ENCODE results near the gene TAF1C. TPM values are rescaled to one million over a fixed set of nuclear protein-coding genes. Genes with fewer than 3 reads are reported as not detected.

TAF1C gene
- total and polyA plus RNA-seq, 2 of the 8 experiments (the other 6 are each of a cell fraction or from before 2014, with no cell fraction given), result 44.6 to 63.8 TPM

DNA sequence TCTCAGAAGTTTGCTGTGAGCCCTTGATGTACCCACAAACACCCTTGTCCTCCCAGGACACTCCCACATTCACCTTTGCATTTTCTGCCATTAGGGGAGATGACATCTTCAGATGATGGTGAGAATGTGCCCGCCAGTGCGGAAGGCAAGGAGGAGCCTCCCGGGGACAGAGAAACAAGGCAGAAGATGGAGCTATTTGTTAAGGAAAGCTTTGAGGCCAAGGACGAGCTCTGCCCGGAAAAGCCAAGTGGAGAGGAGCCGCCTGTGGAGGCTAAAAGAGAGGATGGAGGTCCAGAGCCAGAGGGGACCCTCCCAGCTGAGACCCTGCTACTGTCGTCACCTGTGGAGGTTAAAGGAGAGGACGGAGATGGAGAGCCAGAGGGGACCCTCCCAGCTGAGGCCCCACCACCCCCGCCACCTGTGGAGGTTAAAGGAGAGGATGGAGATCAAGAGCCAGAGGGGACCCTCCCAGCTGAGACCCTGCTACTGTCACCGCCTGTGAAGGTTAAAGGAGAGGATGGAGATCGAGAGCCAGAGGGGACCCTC is 17.0 kb downstream of the TAF1C start:
- H4K20me1 ChIP-seq (replicated peaks in 1 of 2; ENCODE audit: control insufficient read depth in 1 of 2, insufficient read depth in 2 of 2, low read length in 2 of 2), result no peaks in the 10 kb centered on the region
- no peak overlapping the region for H2AK5ac ChIP-seq (ENCODE audit: low read depth, low read length)
- no peak overlapping the region for H3K56ac ChIP-seq (replicated peaks; ENCODE audit: insufficient read length, low read depth, low read length)
- H2BK20ac ChIP-seq (ENCODE audit: low read length), result no peak overlapping the region
- no peaks in the 10 kb centered on the region for H3K9me3 ChIP-seq (ENCODE audit: insufficient read depth in 2 of 2, low read depth in 1 of 2, low read length in 1 of 2)
- no peaks in the 10 kb centered on the region for H3K36me3 ChIP-seq (ENCODE audit: control insufficient read depth in 2 of 4, insufficient read depth in 4 of 4, low read length in 3 of 4)
- no peaks in the 10 kb centered on the region; a peak in 1 of 7 replicates for H3K27me3 ChIP-seq (replicated peaks in 1 of 4; ENCODE audit: control insufficient read depth in 3 of 4, extremely low read depth in 1 of 4, insufficient read depth in 3 of 4, low read length in 3 of 4)
- H3K79me1 ChIP-seq (ENCODE audit: low read depth, low read length), result no peaks in the 10 kb centered on the region
- no peaks in the 10 kb centered on the region for H3K4me1 ChIP-seq (replicated peaks in 1 of 4; ENCODE audit: control insufficient read depth in 3 of 4, insufficient read depth in 4 of 4, low read length in 3 of 4)
- DNase-seq (ENCODE audit: low read depth in 1 of 2, low spot score in 2 of 2) (no peak), FAIRE-seq (no peak)
- H3K4me3 ChIP-seq (ENCODE audit: extremely low read depth in 1 of 4, insufficient read depth in 2 of 4, low read depth in 3 of 4, low read length in 4 of 4), result no peak overlapping the region
- 91% methylated on average over 9 of the region's 11 CpGs; no CpG with 5 or more reads in 1 of the 2 experiments for WGBS, 2 experiments (ENCODE audit: extremely low coverage in 1 of 2, insufficient coverage in 1 of 2, insufficient read length in 1 of 2, insufficient replicate concordance in 2 of 2, low coverage in 1 of 2, low lambda C conversion rate in 2 of 2, missing lambda C conversion rate in 1 of 2)
- no peak overlapping the region for H3K23ac ChIP-seq (ENCODE audit: insufficient read length)
- H4K8ac ChIP-seq (ENCODE audit: extremely low read depth, insufficient read depth, low read length), result no peak overlapping the region
- H3K9ac ChIP-seq (replicated peaks in 1 of 4; ENCODE audit: extremely low read depth in 1 of 4, low read depth in 3 of 4, low read length in 3 of 4), result no peak overlapping the region
- POLR2A ChIA-PET (ENCODE audit: partially characterized antibody), result interaction anchor here (5.4 kb wide), 1 partner anchor 8 kb away, joined by 35 read pairs; no protein-coding TSS in a partner anchor
- CTCF ChIA-PET (ENCODE audit: partially characterized antibody), result interaction anchor here (0.5 to 2.5 kb wide), 15 partner anchors 9 to 314 kb away, joined by 3 to 11 read pairs (median 4); no protein-coding TSS in a partner anchor
- H3K23me2 ChIP-seq (ENCODE audit: low read depth, low read length), result peaks cover 2% of the 10 kb centered on the region; the same call in 1 of the 2 replicates
- no peak overlapping the region for H3K27ac ChIP-seq (ENCODE audit: low read depth, low read length)
- no peak overlapping the region for H4K5ac ChIP-seq (ENCODE audit: insufficient read length, low read depth, low read length)
- H3K4ac ChIP-seq (replicated peaks; ENCODE audit: insufficient read length, low read depth, low read length), result no peak overlapping the region
- no peak overlapping the region for H2BK120ac ChIP-seq (replicated peaks; ENCODE audit: low read depth, low read length)
- no peak overlapping the region for H2BK5ac ChIP-seq (ENCODE audit: low read depth, low read length)
- no peak overlapping the region for H2BK12ac ChIP-seq (ENCODE audit: low read depth, low read length)
- H3K18ac ChIP-seq (ENCODE audit: extremely low read depth, low read length), result no peak overlapping the region
- H3K14ac ChIP-seq (ENCODE audit: insufficient read length), result no peak overlapping the region
- H4K91ac ChIP-seq (replicated peaks; ENCODE audit: insufficient read length, low read length), result no peak overlapping the region
- peak overlapping the region; percentile 52; the same call in 1 of the 2 replicates for H2AFZ ChIP-seq (ENCODE audit: low read length)
- no peaks in the 10 kb centered on the region for H3K79me2 ChIP-seq (ENCODE audit: control insufficient read depth in 1 of 2, insufficient read depth in 2 of 2, low read length in 2 of 2)
- H2BK15ac ChIP-seq (ENCODE audit: low read length), result no peak overlapping the region
- H3K4me2 ChIP-seq (ENCODE audit: insufficient read depth in 1 of 2, low read depth in 2 of 2, low read length in 2 of 2), result no peak overlapping the region
- no peak for TF ChIP-seq RNF2 (IDR thresholded peaks at IDR 0.05; ENCODE audit: borderline replicate concordance, low read depth, low read length, missing control alignments, poor library complexity, severe bottlenecking)
- TF ChIP-seq, protein P1, sequence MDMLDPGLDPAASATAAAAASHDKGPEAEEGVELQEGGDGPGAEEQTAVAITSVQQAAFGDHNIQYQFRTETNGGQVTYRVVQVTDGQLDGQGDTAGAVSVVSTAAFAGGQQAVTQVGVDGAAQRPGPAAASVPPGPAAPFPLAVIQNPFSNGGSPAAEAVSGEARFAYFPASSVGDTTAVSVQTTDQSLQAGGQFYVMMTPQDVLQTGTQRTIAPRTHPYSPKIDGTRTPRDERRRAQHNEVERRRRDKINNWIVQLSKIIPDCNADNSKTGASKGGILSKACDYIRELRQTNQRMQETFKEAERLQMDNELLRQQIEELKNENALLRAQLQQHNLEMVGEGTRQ (IDR thresholded peaks at IDR 0.05; ENCODE audit: low read length), result no peak
- no peak for TF ChIP-seq EP300 (IDR thresholded peaks at IDR 0.05; ENCODE audit: borderline replicate concordance in 1 of 2, low read depth in 2 of 2, low read length in 2 of 2)
- TF ChIP-seq POU5F1 (IDR thresholded peaks at IDR 0.05; ENCODE audit: low read depth, low read length), result no peak
- TF ChIP-seq KDM4A (IDR thresholded peaks at IDR 0.05; ENCODE audit: low read depth, low read length, severe bottlenecking), result no peak
